Natural killer cell (primary cell): ENCODE results near the gene PRDX6. TPM values are rescaled to one million over a fixed set of nuclear protein-coding genes. Genes with fewer than 3 reads are reported as not detected.
A peak's percentile ranks its signal among the peaks of the same experiment; 100 is the strongest.
"Not testable (repeated sequence)": the region's sequence is repeated elsewhere in the genome, so short reads cannot be mapped to it uniquely, and the experiment has no call there.

Experiments used
- ATAC-seq, 3 donors: fragments of 150-1000 bp in 2 of 3; fragments of 200-7000 bp in 1 of 3; cut with Tn5 transposase; 1 replicate in 1 of 3; 2 replicates in 2 of 3; pipeline ENCODE4 v1.10.0; 2021; ENCODE audit warnings: mild to moderate bottlenecking in 2 of 3, moderate library complexity in 2 of 3
- DNase-seq, 2 donors: peaks; one replicate each; pipeline versions ENCODE4 v3.0.0 to v3.0.0-alpha.2; 2013 to 2021; ENCODE audit warnings: mixed read lengths in 1 of 2
- H3K27ac ChIP-seq: one replicate; pipeline ENCODE4 v1.5.1; 2013; ENCODE audit warnings: mild to moderate bottlenecking, low read length
- H3K27me3 ChIP-seq: one replicate; pipeline ENCODE4 v1.6.1; 2013; ENCODE audit warnings: low read length; ENCODE audit not compliant: control insufficient read depth, insufficient read depth
- H3K36me3 ChIP-seq: one replicate; pipeline ENCODE4 v1.6.1; 2013; ENCODE audit warnings: low read length; ENCODE audit not compliant: control insufficient read depth, insufficient read depth
- H3K4me1 ChIP-seq: one replicate; pipeline ENCODE4 v1.6.1; 2013; ENCODE audit warnings: low read length; ENCODE audit not compliant: control insufficient read depth, insufficient read depth
- H3K4me3 ChIP-seq: one replicate; pipeline ENCODE4 v1.5.1; 2013; ENCODE audit warnings: low read length
- H3K9me3 ChIP-seq: one replicate; pipeline ENCODE4 v1.6.1; 2013; ENCODE audit warnings: low read length; ENCODE audit not compliant: control insufficient read depth, insufficient read depth
- H3K27ac Mint-ChIP-seq, 2 donors: one replicate each; pipeline ENCODE4 v1.8.0; 2022; ENCODE audit warnings: mild to moderate bottlenecking in 2 of 2, mixed read lengths in 2 of 2, moderate library complexity in 1 of 2
- H3K27me3 Mint-ChIP-seq, 2 donors: one replicate each; pipeline ENCODE4 v1.8.0; 2022; ENCODE audit warnings: low read depth in 2 of 2, mixed read lengths in 2 of 2
- H3K36me3 Mint-ChIP-seq: one replicate; pipeline ENCODE4 v1.8.0; 2022; ENCODE audit warnings: mixed read lengths
- H3K4me1 Mint-ChIP-seq, 2 donors: one replicate each; pipeline ENCODE4 v1.8.0; 2022; ENCODE audit warnings: mixed read lengths in 2 of 2
- H3K4me3 Mint-ChIP-seq: one replicate; pipeline ENCODE4 v1.8.0; 2022; ENCODE audit warnings: mild to moderate bottlenecking, moderate library complexity, mixed read lengths
- H3K9me3 Mint-ChIP-seq, 2 donors: one replicate each; pipeline ENCODE4 v1.8.0; 2022; ENCODE audit warnings: mixed read lengths in 2 of 2
- WGBS: methylation state at CpG from one replicate; pipeline ENCODE4 v1.1.7; 2013; ENCODE audit warnings: missing lambda C conversion rate; ENCODE audit not compliant: insufficient coverage; 5-methylcytosine and 5-hydroxymethylcytosine counted together
- intact Hi-C: fragments of 100-400 bp; cut with micrococcal nuclease; formaldehyde crosslinking; loops from one replicate; pipeline ENCODE4 v1.14.2; 2022
- total RNA-seq, 4 donors: library from RNA; stranded (reverse); fragments of 120-200 nt in 1 of 4; gene quantifications; one replicate each; pipeline versions ENCODE4 v1.2.3 to v1.2.4, GENCODE V29; 2013 to 2022
- TF ChIP-seq, protein P1 (sequence below): fragments of 200-600 bp; IDR thresholded peaks from one replicate; pipeline ENCODE4 v1.8.0; 2022; ENCODE audit warnings: antibody characterized with exemption

Gene PRDX6
- total RNA-seq, 3 donors from 2014 or later (not counting 1 experiment from before 2014, with no cell fraction given), result 95.2 to 99.9 (median 99.9) TPM

DNA sequence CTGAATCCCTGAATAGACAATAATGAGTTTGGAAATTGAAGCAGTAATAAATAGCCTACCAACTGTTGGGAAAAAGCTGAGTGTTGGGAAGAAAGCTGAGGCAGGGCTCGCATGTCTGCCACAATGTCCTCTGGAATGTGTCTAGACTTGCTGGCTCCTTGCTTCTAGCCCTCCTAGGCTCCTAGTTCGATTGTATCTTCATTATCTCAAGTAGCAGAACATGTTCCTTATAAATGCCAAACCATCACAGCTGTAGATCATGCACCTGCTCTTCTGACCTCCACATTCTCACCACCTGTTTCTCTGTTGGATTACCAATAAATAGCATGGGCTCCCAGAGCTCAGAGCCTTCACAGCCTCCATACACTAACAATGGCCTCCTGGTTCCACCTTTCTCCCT is 12.9 kb upstream of the PRDX6 start:
- H3K9me3 ChIP-seq, intact Hi-C loops, H3K27ac ChIP-seq, H3K27me3 ChIP-seq, DNase-seq, H3K4me3 ChIP-seq, H3K9me3 Mint-ChIP-seq, H3K27me3 Mint-ChIP-seq, H3K4me1 ChIP-seq, H3K4me3 Mint-ChIP-seq, ATAC-seq: not testable (repeated sequence)
- peaks cover 18% of the 10 kb centered on the region for H3K36me3 ChIP-seq
- 97% methylated on average over 2 of the region's 2 CpGs for WGBS
- Mint-ChIP-seq H3K27ac (peak overlapping the region in 1 of 2 donors; percentile 0), H3K4me1 (peaks cover 34 to 47% of the 10 kb centered on the region in 2 donors), H3K36me3 (peaks cover 17% of the 10 kb centered on the region)

DNA sequence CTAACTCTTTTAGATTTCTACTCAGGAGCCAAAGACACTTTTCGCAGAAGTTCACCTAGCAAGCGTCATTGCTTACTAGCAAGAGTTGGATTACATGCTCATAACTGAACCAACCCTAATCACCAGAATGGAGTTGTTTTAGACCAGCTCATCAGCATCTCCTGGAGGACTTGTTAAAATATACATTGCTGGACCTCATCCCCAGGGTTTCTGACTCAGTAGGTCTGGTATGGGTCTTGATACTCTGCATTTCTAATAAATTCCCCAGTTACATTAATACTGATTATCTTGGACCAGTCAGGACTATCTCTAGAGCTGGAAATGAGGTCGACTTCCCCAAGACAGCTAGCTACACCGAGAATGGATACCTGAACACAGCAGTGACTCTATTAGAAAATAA is 9.7 kb upstream of the PRDX6 start:
- no peak for ATAC-seq
- H3K27me3 ChIP-seq, result no peaks in the 10 kb centered on the region
- H3K4me1 ChIP-seq, result no peaks in the 10 kb centered on the region
- TF ChIP-seq, protein P1, sequence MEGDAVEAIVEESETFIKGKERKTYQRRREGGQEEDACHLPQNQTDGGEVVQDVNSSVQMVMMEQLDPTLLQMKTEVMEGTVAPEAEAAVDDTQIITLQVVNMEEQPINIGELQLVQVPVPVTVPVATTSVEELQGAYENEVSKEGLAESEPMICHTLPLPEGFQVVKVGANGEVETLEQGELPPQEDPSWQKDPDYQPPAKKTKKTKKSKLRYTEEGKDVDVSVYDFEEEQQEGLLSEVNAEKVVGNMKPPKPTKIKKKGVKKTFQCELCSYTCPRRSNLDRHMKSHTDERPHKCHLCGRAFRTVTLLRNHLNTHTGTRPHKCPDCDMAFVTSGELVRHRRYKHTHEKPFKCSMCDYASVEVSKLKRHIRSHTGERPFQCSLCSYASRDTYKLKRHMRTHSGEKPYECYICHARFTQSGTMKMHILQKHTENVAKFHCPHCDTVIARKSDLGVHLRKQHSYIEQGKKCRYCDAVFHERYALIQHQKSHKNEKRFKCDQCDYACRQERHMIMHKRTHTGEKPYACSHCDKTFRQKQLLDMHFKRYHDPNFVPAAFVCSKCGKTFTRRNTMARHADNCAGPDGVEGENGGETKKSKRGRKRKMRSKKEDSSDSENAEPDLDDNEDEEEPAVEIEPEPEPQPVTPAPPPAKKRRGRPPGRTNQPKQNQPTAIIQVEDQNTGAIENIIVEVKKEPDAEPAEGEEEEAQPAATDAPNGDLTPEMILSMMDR, result no peak
- H3K4me3 Mint-ChIP-seq, result no peak overlapping the region
- peaks cover 20% of the 10 kb centered on the region for H3K36me3 Mint-ChIP-seq
- intact Hi-C loops, result no loop called here
- H3K27ac ChIP-seq, result no peak overlapping the region
- H3K9me3 ChIP-seq, result peaks cover 15% of the 10 kb centered on the region
- H3K4me3 ChIP-seq, result no peak overlapping the region
- peaks cover 5 to 12% of the 10 kb centered on the region in 2 donors for H3K9me3 Mint-ChIP-seq
- 100% methylated on average over 2 of the region's 4 CpGs for WGBS
- H3K27me3 Mint-ChIP-seq, result no peaks in the 10 kb centered on the region
- H3K36me3 ChIP-seq, result no peaks in the 10 kb centered on the region
- H3K27ac Mint-ChIP-seq, result no peak overlapping the region
- H3K4me1 Mint-ChIP-seq, result peaks cover 39 to 50% of the 10 kb centered on the region in 2 donors
- no peak for DNase-seq

DNA sequence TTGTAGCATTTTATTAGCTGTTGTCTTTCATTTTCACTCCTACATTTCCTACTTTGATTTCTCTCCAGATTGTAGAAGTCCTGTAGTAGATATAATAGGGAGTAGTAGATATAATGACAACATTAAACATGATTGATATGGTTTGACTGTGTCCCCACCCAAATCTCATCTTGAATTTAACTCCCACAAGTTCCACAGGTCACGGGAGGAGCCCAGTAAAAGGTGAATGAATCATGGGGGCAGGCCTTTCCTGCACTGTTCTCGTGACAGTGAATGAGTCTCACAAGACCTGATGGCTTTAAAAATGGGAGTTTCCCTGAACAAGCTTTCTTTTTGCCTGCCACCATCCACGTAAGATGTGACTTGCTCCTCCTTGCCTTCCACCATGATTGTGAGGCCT is 7.5 kb upstream of the PRDX6 start:
- H3K27me3 Mint-ChIP-seq, result no peaks in the 10 kb centered on the region
- H3K27ac Mint-ChIP-seq, result peak overlapping the region in 1 of 2 donors; percentile 9
- Histone ChIP-seq H3K9me3 (peaks cover 11% of the 10 kb centered on the region), H3K27ac (no peak overlapping the region), H3K4me1 (no peaks in the 10 kb centered on the region), H3K36me3 (no peaks in the 10 kb centered on the region), H3K4me3 (no peak overlapping the region), H3K27me3 (no peaks in the 10 kb centered on the region)
- TF ChIP-seq, protein P1, result no peak
- peaks cover 47 to 49% of the 10 kb centered on the region in 2 donors for H3K4me1 Mint-ChIP-seq
- peaks cover 13% of the 10 kb centered on the region for H3K36me3 Mint-ChIP-seq
- DNase-seq (no peak), ATAC-seq (no peak)
- intact Hi-C loops, result no loop called here
- H3K9me3 Mint-ChIP-seq, result peaks cover 2 to 7% of the 10 kb centered on the region in 2 donors
- 94% methylated on average over 2 of the region's 3 CpGs for WGBS
- H3K4me3 Mint-ChIP-seq, result no peak overlapping the region

DNA sequence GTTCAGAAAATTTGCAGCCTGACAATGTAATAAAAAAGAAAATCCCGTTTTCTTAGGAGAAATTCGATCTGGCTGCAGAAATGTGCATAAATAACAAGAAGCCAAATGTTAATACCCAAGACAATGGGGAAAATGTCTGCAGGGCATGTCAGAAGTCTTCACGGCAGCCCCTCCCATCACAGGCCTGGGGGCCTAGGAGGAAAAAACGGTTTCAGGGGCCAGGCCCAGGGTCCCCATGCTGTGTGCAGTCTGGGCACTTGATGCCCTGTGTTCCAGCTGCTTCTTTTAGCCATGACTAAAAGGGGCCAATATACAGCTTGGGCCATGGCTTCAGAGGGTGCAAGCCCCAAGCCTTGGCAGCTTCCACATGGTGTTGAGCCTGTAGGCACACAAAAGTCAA is 6.5 kb upstream of the PRDX6 start:
- H3K27ac Mint-ChIP-seq, result no peak overlapping the region
- Histone ChIP-seq H3K9me3 (peaks cover 11% of the 10 kb centered on the region), H3K36me3 (no peaks in the 10 kb centered on the region), H3K27me3 (no peaks in the 10 kb centered on the region), H3K4me3 (no peak overlapping the region), H3K4me1 (peaks cover 6% of the 10 kb centered on the region), H3K27ac (no peak overlapping the region)
- H3K4me1 Mint-ChIP-seq, result peaks cover 47 to 51% of the 10 kb centered on the region in 2 donors
- no peak overlapping the region for H3K4me3 Mint-ChIP-seq
- DNase-seq, result no peak
- TF ChIP-seq, protein P1, result no peak
- intact Hi-C loops, result no loop called here
- no peaks in the 10 kb centered on the region for H3K27me3 Mint-ChIP-seq
- peaks cover 13% of the 10 kb centered on the region for H3K36me3 Mint-ChIP-seq
- 96% methylated on average over 4 of the region's 4 CpGs for WGBS
- H3K9me3 Mint-ChIP-seq, result peaks cover 2 to 7% of the 10 kb centered on the region in 2 donors
- ATAC-seq, result no peak
